ENCODE measurements around the gene ANKRD55. TPM values are rescaled to one million over a fixed set of nuclear protein-coding genes. Genes with fewer than 3 reads are reported as not detected.

The ANKRD55 gene
- total and polyA plus RNA-seq, 9 of the 15 experiments (the other 6 are each of a cell fraction or from before 2014, with no cell fraction given) = 3.4 to 10.6 (median 6.5) TPM

GRCh38 chr5:56088431-56088949 lies 144.6 kb downstream of the ANKRD55 start (continued):
- no peak for TF ChIP-seq CTCFL (IDR thresholded peaks at IDR 0.05; ENCODE audit: borderline replicate concordance, insufficient read depth, low read depth, low read length, poor library complexity, severe bottlenecking)
- TF ChIP-seq ZNF41 (CRISPR knock-in tag; conservative IDR thresholded peaks at IDR 0.05) = no peak
- no peak for TF ChIP-seq NRF1 (conservative IDR thresholded peaks at IDR 0.05 in 1 of 2, IDR thresholded peaks at IDR 0.05 in 1 of 2)
- no peak for TF ChIP-seq CTBP1 (IDR thresholded peaks at IDR 0.05; ENCODE audit: borderline replicate concordance)
- TF ChIP-seq ZNF395 (CRISPR knock-in tag; IDR thresholded peaks at IDR 0.05) = no peak
- TF ChIP-seq MCM5 (IDR thresholded peaks at IDR 0.05; ENCODE audit: low read depth) = no peak
- no peak for TF ChIP-seq CCNT2 (IDR thresholded peaks at IDR 0.05; ENCODE audit: borderline replicate concordance, extremely low read depth, insufficient read length, low read depth, low read length)

Measured in K562 (cell line).